Measurements from ENCODE around the gene ITCH.
"Not testable (repeated sequence)": the region's sequence is repeated elsewhere in the genome, so short reads cannot be mapped to it uniquely, and the experiment has no call there.

ITCH gene

GRCh38 chr20:34472246-34472925 lies 109.3 kb downstream of the ITCH start:
- FAIRE-seq: no peak

GRCh38 chr20:34473262-34473883 lies 110.3 kb downstream of the ITCH start:
- no peak for FAIRE-seq

GRCh38 chr20:34475979-34476736 lies 113.1 kb downstream of the ITCH start:
- no peak for FAIRE-seq

GRCh38 chr20:34479627-34480026 lies 116.6 kb downstream of the ITCH start:
- no peak for FAIRE-seq

- not testable (repeated sequence) for FAIRE-seq
Measured at GRCh38 chr20:34482154-34482553, 119.1 kb downstream of the ITCH start.

- not testable (repeated sequence) for FAIRE-seq
Measured at GRCh38 chr20:34483585-34484220, 120.6 kb downstream of the ITCH start.

- FAIRE-seq: no peak
Measured at GRCh38 chr20:34485068-34485634, 122.1 kb downstream of the ITCH start.

GRCh38 chr20:34491226-34491931 lies 128.3 kb downstream of the ITCH start:
- no peak for FAIRE-seq

GRCh38 chr20:34491932-34492509 lies 128.9 kb downstream of the ITCH start:
- no peak for FAIRE-seq

GRCh38 chr20:34493646-34494045 lies 130.6 kb downstream of the ITCH start:
- FAIRE-seq: no peak

GRCh38 chr20:34495307-34495706 lies 132.2 kb downstream of the ITCH start:
- no peak for FAIRE-seq

- FAIRE-seq: no peak
Measured at GRCh38 chr20:34495916-34496315, 132.8 kb downstream of the ITCH start.

- FAIRE-seq: not testable (repeated sequence)
Measured at GRCh38 chr20:34497596-34497995, 134.5 kb downstream of the ITCH start.

GRCh38 chr20:34500823-34501222 lies 137.8 kb downstream of the ITCH start:
- no peak for FAIRE-seq

GRCh38 chr20:34506480-34506879 lies 143.4 kb downstream of the ITCH start:
- no peak for FAIRE-seq

- no peak for FAIRE-seq
Measured at GRCh38 chr20:34507702-34508413, 144.8 kb downstream of the ITCH start.

GRCh38 chr20:34510575-34510974 lies 147.5 kb downstream of the ITCH start:
- FAIRE-seq: no peak

- FAIRE-seq: no peak
Measured at GRCh38 chr20:34511891-34512265, 148.8 kb downstream of the ITCH start.

- FAIRE-seq: no peak
Measured at GRCh38 chr20:34512266-34512954, 149.3 kb downstream of the ITCH start.

GRCh38 chr20:34512955-34513419 lies 149.9 kb downstream of the ITCH start:
- FAIRE-seq: no peak

- not testable (repeated sequence) for FAIRE-seq
Measured at GRCh38 chr20:34514034-34514433, 151.0 kb downstream of the ITCH start.
